SK-N-SH (cell line): ENCODE results near the gene GALNT8. TPM values are rescaled to one million over a fixed set of nuclear protein-coding genes. Genes with fewer than 3 reads are reported as not detected.

Experiments
- CTCF ChIA-PET: fragments of 300-600, 350-600 bp; formaldehyde crosslinking; extraction: SDS; loops from one replicate; lab custom pipeline; 2021; lab: Yijun Ruan, JAX
- POLR2A ChIA-PET: fragments of 350-600 bp; sonication (Branson Sonifier 250); formaldehyde crosslinking; extraction: SDS; loops from one replicate; lab custom pipeline; 2020; ENCODE audit warnings: antibody characterized with exemption, inconsistent platforms; lab: Yijun Ruan, JAX
- DNase-seq: peaks from one replicate; pipeline ENCODE4 v3.0.0; 2012
- H2AFZ ChIP-seq: fragments of 200-600 bp; sonication (generic); 2 replicates; pipeline ENCODE4 v1.8.1; 2016; ENCODE audit warnings: antibody characterized with exemption, mild to moderate bottlenecking, low read depth
- H3F3A ChIP-seq: fragments of 200-600 bp; sonication (generic); replicated peaks from 2 replicates; pipeline ENCODE3; 2016; ENCODE audit warnings: antibody characterized with exemption, mild to moderate bottlenecking; ENCODE audit not compliant: insufficient read depth
- H3K27ac ChIP-seq, 2 experiments: fragments of 200-500 bp in 1 of 2; fragments of 200-600 bp in 1 of 2; sonication (Bioruptor generic) in 1 of 2; sonication (generic), shearing (Covaris generic) in 1 of 2; 2 replicates each; pipeline versions ENCODE4 v1.5.1 to v1.6.1; 2014 to 2016; ENCODE audit warnings: low read depth in 2 of 2, inconsistent platforms in 1 of 2, low read length in 1 of 2, mild to moderate bottlenecking in 1 of 2, mixed read lengths in 1 of 2
- H3K27me3 ChIP-seq: fragments of 200-600 bp; sonication (generic), shearing (Covaris generic); 2 replicates; pipeline ENCODE4 v1.6.1; 2016; ENCODE audit warnings: mixed run types; ENCODE audit not compliant: insufficient read depth
- H3K36me3 ChIP-seq, 2 experiments: fragments of 200-500 bp in 1 of 2; fragments of 200-600 bp in 1 of 2; sonication (Bioruptor generic) in 1 of 2; sonication (generic) in 1 of 2; replicated peaks in 1 of 2; 2 replicates each; pipeline versions ENCODE3 to v1.5.1; 2014 to 2016; ENCODE audit warnings: low read length in 1 of 2, mild to moderate bottlenecking in 1 of 2; ENCODE audit not compliant: insufficient read depth in 2 of 2, control insufficient read depth in 1 of 2
- H3K4me1 ChIP-seq, 2 experiments: fragments of 200-500 bp in 1 of 2; fragments of 200-600 bp in 1 of 2; sonication (Bioruptor generic) in 1 of 2; sonication (generic), shearing (Covaris generic) in 1 of 2; 2 replicates each; pipeline versions ENCODE4 v1.5.1 to v1.6.1; 2014 to 2016; ENCODE audit warnings: low read depth in 1 of 2, low read length in 1 of 2, mixed run types in 1 of 2; ENCODE audit not compliant: insufficient read depth in 2 of 2, control insufficient read depth in 1 of 2
- H3K4me2 ChIP-seq: fragments of 200-600 bp; sonication (generic), shearing (Covaris generic); 2 replicates; pipeline ENCODE4 v1.6.1; 2017; ENCODE audit warnings: mixed run types
- H3K4me3 ChIP-seq, 2 experiments: fragments of 200-500 bp in 1 of 2; fragments of 200-600 bp in 1 of 2; sonication (Bioruptor generic) in 1 of 2; sonication (generic), shearing (Covaris generic) in 1 of 2; 2 replicates each; pipeline versions ENCODE4 v1.5.1 to v1.8.1; 2014 to 2016; ENCODE audit warnings: low read depth in 2 of 2, inconsistent platforms in 1 of 2, low read length in 1 of 2, mild to moderate bottlenecking in 1 of 2, mixed read lengths in 1 of 2, moderate library complexity in 1 of 2
- H3K79me2 ChIP-seq: fragments of 200-600 bp; sonication (generic); 2 replicates; pipeline ENCODE4 v1.8.1; 2017; ENCODE audit warnings: mild to moderate bottlenecking; ENCODE audit not compliant: insufficient read depth
- H3K9ac ChIP-seq: fragments of 200-600 bp; sonication (generic); 2 replicates; pipeline ENCODE4 v1.6.1; 2017; ENCODE audit warnings: mixed run types
- H3K9me2 ChIP-seq: fragments of 200-600 bp; sonication (generic); 2 replicates; pipeline ENCODE4 v1.6.1; 2017; ENCODE audit warnings: mixed run types
- H3K9me3 ChIP-seq: fragments of 200-600 bp; sonication (generic); 2 replicates; pipeline ENCODE4 v1.6.1; 2017; ENCODE audit warnings: mixed run types, mild to moderate bottlenecking, moderate library complexity
- H4K20me1 ChIP-seq: fragments of 200-600 bp; sonication (generic); 2 replicates; pipeline ENCODE4 v1.6.1; 2017; ENCODE audit warnings: mild to moderate bottlenecking, mixed run types; ENCODE audit not compliant: insufficient read depth
- CTCF ChIP-seq: fragments of 200-600 bp; sonication (generic); IDR thresholded peaks from 2 replicates; pipeline ENCODE4 v1.6.1; 2017; ENCODE audit warnings: antibody characterized with exemption, mild to moderate bottlenecking, moderate library complexity
- ELF1 ChIP-seq: IDR thresholded peaks from 2 replicates; pipeline ENCODE4 v1.4.0; 2012
- FOXJ3 ChIP-seq: sonication (generic); formaldehyde crosslinking; IDR thresholded peaks from 2 replicates; pipeline ENCODE4 v1.5.1; 2020; ENCODE audit warnings: mild to moderate bottlenecking, missing genetic modification reagents
- FOXM1 ChIP-seq: IDR thresholded peaks from 2 replicates; pipeline ENCODE4 v1.4.0; 2012; ENCODE audit warnings: low read depth, mild to moderate bottlenecking
- GABPA ChIP-seq: IDR thresholded peaks from 2 replicates; pipeline ENCODE4 v1.4.0; 2012; ENCODE audit warnings: low read depth, mild to moderate bottlenecking
- GATA2 ChIP-seq: sonication (generic); formaldehyde crosslinking; IDR thresholded peaks from 2 replicates; pipeline ENCODE4 v1.5.0; 2020; ENCODE audit warnings: mild to moderate bottlenecking, missing genetic modification reagents
- MAX ChIP-seq: IDR thresholded peaks from 2 replicates; pipeline ENCODE4 v1.4.0; 2012; ENCODE audit warnings: low read depth
- NRF1 ChIP-seq: IDR thresholded peaks from 2 replicates; pipeline ENCODE4 v1.6.1; 2012; ENCODE audit warnings: low read depth, mild to moderate bottlenecking, low read length
- RAD21 ChIP-seq: IDR thresholded peaks from 2 replicates; pipeline ENCODE4 v1.6.1; 2012; ENCODE audit warnings: mild to moderate bottlenecking, low read length
- RCOR1 ChIP-seq: fragments of 150-350 bp; IDR thresholded peaks from 2 replicates; pipeline ENCODE4 v1.6.1; 2017; ENCODE audit warnings: antibody characterized with exemption, low read length
- RFX5 ChIP-seq: IDR thresholded peaks from 2 replicates; pipeline ENCODE4 v1.6.1; 2012; ENCODE audit warnings: mild to moderate bottlenecking, improper control_type of control experiment, low read length
- TAF1 ChIP-seq: IDR thresholded peaks from 2 replicates; pipeline ENCODE4 v1.6.1; 2012; ENCODE audit warnings: low read depth, mild to moderate bottlenecking, low read length, moderate library complexity, borderline replicate concordance
- YY1 ChIP-seq: IDR thresholded peaks from 2 replicates; pipeline ENCODE4 v1.4.0; 2012; ENCODE audit warnings: low read depth, mild to moderate bottlenecking
- WGBS: methylation state at CpG from one replicate; pipeline ENCODE4 v1.1.6; 2017; ENCODE audit warnings: low lambda C conversion rate; 5-methylcytosine and 5-hydroxymethylcytosine counted together
- polyA plus RNA-seq, 3 experiments: library from polyadenylated mRNA; depleted of rRNA; stranded (reverse); fragments of >200 nt; gene quantifications; 2 replicates each; pipeline ENCODE4 v1.2.3, GENCODE V29; 2012
- TF ChIP-seq, protein P1 (sequence below): IDR thresholded peaks from 2 replicates; pipeline ENCODE4 v1.4.0; 2012; ENCODE audit warnings: low read depth, borderline replicate concordance
- TF ChIP-seq, protein P2 (sequence below): IDR thresholded peaks from 2 replicates; pipeline ENCODE4; 2012
- TF ChIP-seq, protein P3 (sequence below): IDR thresholded peaks from 2 replicates; pipeline ENCODE4 v1.4.0; 2012; ENCODE audit warnings: low read depth, borderline replicate concordance

The GALNT8 gene
- polyA plus RNA-seq, 1 of the 3 experiments (the other 2 are of a cell fraction) = not detected

- TF ChIP-seq CTCF (no peak), RFX5 (no peak)
Observed at GRCh38 chr12:4690760-4691159, 29.4 kb upstream of the GALNT8 start (continued).

DNA sequence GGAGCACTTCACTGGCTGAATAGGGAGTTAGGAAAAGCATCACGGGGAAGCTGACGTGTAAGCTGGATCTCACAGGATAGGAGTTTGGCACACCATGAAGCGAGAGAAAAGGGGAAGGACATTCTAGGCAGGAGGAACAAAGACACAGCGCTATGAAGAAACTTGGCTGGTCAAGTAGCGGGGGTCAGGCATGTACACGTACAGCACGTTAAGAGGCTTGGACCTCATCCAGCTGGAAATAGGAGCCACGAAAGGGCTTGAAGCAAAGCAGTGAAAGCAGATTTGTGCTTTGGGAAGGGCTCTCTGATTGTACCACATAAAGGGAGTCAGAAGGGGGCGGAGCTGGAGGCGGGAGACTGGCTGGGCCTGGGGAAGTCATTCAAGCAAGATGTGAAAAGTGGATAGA is 19.6 kb upstream of the GALNT8 start:
- 84% methylated on average over 10 of the region's 10 CpGs for WGBS
- Histone ChIP-seq H3K9me3 (no peaks in the 10 kb centered on the region), H3K79me2 (no peaks in the 10 kb centered on the region), H3K9ac (no peak overlapping the region), H3K4me3 (no peak overlapping the region), H3F3A (no peaks in the 10 kb centered on the region), H3K27ac (no peak overlapping the region), H2AFZ (no peak overlapping the region), H4K20me1 (no peaks in the 10 kb centered on the region), H3K4me1 (no peaks in the 10 kb centered on the region), H3K9me2 (no peaks in the 10 kb centered on the region), H3K27me3 (no peaks in the 10 kb centered on the region), H3K4me2 (no peak overlapping the region), H3K36me3 (no peaks in the 10 kb centered on the region)
- CTCF ChIA-PET = interaction anchor here (1.7 kb wide), 1 partner anchor 12 kb away, joined by 4 read pairs; no protein-coding TSS in a partner anchor
- DNase-seq = no peak
- POLR2A ChIA-PET = no interaction called here
- TF ChIP-seq, protein P1, sequence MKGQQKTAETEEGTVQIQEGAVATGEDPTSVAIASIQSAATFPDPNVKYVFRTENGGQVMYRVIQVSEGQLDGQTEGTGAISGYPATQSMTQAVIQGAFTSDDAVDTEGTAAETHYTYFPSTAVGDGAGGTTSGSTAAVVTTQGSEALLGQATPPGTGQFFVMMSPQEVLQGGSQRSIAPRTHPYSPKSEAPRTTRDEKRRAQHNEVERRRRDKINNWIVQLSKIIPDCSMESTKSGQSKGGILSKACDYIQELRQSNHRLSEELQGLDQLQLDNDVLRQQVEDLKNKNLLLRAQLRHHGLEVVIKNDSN = no peak
- TF ChIP-seq, protein P2, sequence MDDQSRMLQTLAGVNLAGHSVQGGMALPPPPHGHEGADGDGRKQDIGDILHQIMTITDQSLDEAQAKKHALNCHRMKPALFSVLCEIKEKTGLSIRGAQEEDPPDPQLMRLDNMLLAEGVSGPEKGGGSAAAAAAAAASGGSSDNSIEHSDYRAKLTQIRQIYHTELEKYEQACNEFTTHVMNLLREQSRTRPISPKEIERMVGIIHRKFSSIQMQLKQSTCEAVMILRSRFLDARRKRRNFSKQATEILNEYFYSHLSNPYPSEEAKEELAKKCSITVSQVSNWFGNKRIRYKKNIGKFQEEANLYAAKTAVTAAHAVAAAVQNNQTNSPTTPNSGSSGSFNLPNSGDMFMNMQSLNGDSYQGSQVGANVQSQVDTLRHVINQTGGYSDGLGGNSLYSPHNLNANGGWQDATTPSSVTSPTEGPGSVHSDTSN = no peak
- TF ChIP-seq NRF1 = no peak
- no peak for TF ChIP-seq GABPA
- TF ChIP-seq FOXJ3 (CRISPR knock-in tag) = no peak
- TF ChIP-seq FOXM1 = no peak
- TF ChIP-seq TAF1 = no peak
- TF ChIP-seq MAX = no peak

GRCh38 chr12:4701395-4702190 is 18.6 kb upstream of the GALNT8 start:
- 78% methylated on average over 8 of the region's 8 CpGs for WGBS
- Histone ChIP-seq H3K9me2 (no peaks in the 10 kb centered on the region), H3K36me3 (no peaks in the 10 kb centered on the region), H3K79me2 (no peaks in the 10 kb centered on the region), H3K27ac (no peak overlapping the region), H4K20me1 (no peaks in the 10 kb centered on the region), H3F3A (no peaks in the 10 kb centered on the region), H3K27me3 (no peaks in the 10 kb centered on the region), H3K4me3 (no peak overlapping the region), H3K9ac (no peak overlapping the region), H3K4me1 (no peaks in the 10 kb centered on the region), H3K9me3 (no peaks in the 10 kb centered on the region), H3K4me2 (no peak overlapping the region), H2AFZ (no peak overlapping the region)
- CTCF ChIA-PET = interaction anchor here (1.7 kb wide), 1 partner anchor 11 kb away, joined by 4 read pairs; no protein-coding TSS in a partner anchor
- DNase-seq = no peak
- POLR2A ChIA-PET = no interaction called here
- TF ChIP-seq ELF1 (no peak), RAD21 (no peak), GATA2 (no peak), RCOR1 (no peak), YY1 (no peak)
- TF ChIP-seq, protein P2 = no peak
- TF ChIP-seq, protein P3, sequence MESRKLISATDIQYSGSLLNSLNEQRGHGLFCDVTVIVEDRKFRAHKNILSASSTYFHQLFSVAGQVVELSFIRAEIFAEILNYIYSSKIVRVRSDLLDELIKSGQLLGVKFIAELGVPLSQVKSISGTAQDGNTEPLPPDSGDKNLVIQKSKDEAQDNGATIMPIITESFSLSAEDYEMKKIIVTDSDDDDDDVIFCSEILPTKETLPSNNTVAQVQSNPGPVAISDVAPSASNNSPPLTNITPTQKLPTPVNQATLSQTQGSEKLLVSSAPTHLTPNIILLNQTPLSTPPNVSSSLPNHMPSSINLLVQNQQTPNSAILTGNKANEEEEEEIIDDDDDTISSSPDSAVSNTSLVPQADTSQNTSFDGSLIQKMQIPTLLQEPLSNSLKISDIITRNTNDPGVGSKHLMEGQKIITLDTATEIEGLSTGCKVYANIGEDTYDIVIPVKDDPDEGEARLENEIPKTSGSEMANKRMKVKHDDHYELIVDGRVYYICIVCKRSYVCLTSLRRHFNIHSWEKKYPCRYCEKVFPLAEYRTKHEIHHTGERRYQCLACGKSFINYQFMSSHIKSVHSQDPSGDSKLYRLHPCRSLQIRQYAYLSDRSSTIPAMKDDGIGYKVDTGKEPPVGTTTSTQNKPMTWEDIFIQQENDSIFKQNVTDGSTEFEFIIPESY = no peak
- TF ChIP-seq, protein P1 = no peak
